ENCODE data around the gene NLRP1. TPM values are rescaled to one million over a fixed set of nuclear protein-coding genes. Genes with fewer than 3 reads are reported as not detected.

The NLRP1 gene
- total and polyA plus RNA-seq, 9 of the 15 experiments (the other 6 are each of a cell fraction or from before 2014, with no cell fraction given), result 4.0 to 69.4 (median 27.7) TPM

- FAIRE-seq, result no peak
- in situ Hi-C loops (cut with MboI), result loop anchor here (5.0 kb wide), 1 partner anchor 842 kb away; no protein-coding TSS in a partner anchor
- Histone ChIP-seq H3K9me1 (ENCODE audit: control insufficient read depth, insufficient read depth, low read length) (no peaks in the 10 kb centered on the region), H3K27me3 (ENCODE audit: control insufficient read depth in 2 of 2, insufficient read depth in 2 of 2, low read length in 2 of 2) (no peaks in the 10 kb centered on the region), H3K27ac (ENCODE audit: extremely low read depth, low read depth, low read length) (no peak overlapping the region), H3K4me3 (no peak overlapping the region), H3K79me2 (ENCODE audit: control insufficient read depth, insufficient read depth, low read length) (peaks cover 10% of the 10 kb centered on the region), H2AFZ (ENCODE audit: low read depth, low read length) (no peak overlapping the region), H3K9ac (ENCODE audit: insufficient read depth in 1 of 2, low read depth in 2 of 2, low read length in 2 of 2) (no peak overlapping the region), H3K4me2 (ENCODE audit: insufficient read depth, low read length) (no peak overlapping the region), H3K9me3 (replicated peaks; ENCODE audit: control insufficient read depth, insufficient read depth, low read depth, low read length) (no peaks in the 10 kb centered on the region), H3K36me3 (ENCODE audit: control insufficient read depth, insufficient read depth, low read length) (peaks cover 59% of the 10 kb centered on the region; the same call in 2 of the 3 replicates), H3K4me1 (replicated peaks in 1 of 2; ENCODE audit: control insufficient read depth in 2 of 2, insufficient read depth in 2 of 2, low read length in 2 of 2) (no peaks in the 10 kb centered on the region), H4K20me1 (replicated peaks; ENCODE audit: control insufficient read depth, insufficient read depth, low read length) (peaks cover 6% of the 10 kb centered on the region)
- ChIA-PET POLR2A (no interaction called here), CTCF (ENCODE audit: low intra/inter-chr PET ratio) (no interaction called here)
- no TSS peak for BruUV-seq (replicated peaks)
- no peak for ATAC-seq
- intact Hi-C loops (cut with micrococcal nuclease), result no loop called here
- no peak for DNase-seq (ENCODE audit: extremely low read depth in 1 of 4, low spot score in 3 of 4)
- WGBS (ENCODE audit: insufficient coverage, low coverage, missing lambda C conversion rate), result 93% methylated on average over 8 of the region's 11 CpGs
- TF ChIP-seq POU5F1 (IDR thresholded peaks at IDR 0.05; ENCODE audit: borderline replicate concordance, low read depth, low read length, partially characterized antibody), result no peak
- TF ChIP-seq NCOA4 (IDR thresholded peaks at IDR 0.05; ENCODE audit: partially characterized antibody), result no peak
- TF ChIP-seq NEUROD1 (IDR thresholded peaks at IDR 0.05; ENCODE audit: borderline replicate concordance, low read depth, low read length, partially characterized antibody), result no peak
- TF ChIP-seq BCOR (IDR thresholded peaks at IDR 0.05), result peak; percentile 53; the same call in 1 of the 2 replicates
These were observed 1.0 kb upstream of the NLRP1 start for GRCh38 chr17:5585287-5585794.

All from K562 (cell line).